ENCODE results near the gene CSF3.

- TF ChIP-seq CTCF (IDR thresholded peaks at IDR 0.05) (no peak), POLR2A (IDR thresholded peaks at IDR 0.05) (peak in 1 of 2 donors; percentile 46)
Measured at GRCh38 chr17:40063187-40063771, 48.0 kb downstream of the CSF3 start.

All from heart left ventricle (tissue), 13 donors.